ENCODE results near the gene MEIKIN.

DNA sequence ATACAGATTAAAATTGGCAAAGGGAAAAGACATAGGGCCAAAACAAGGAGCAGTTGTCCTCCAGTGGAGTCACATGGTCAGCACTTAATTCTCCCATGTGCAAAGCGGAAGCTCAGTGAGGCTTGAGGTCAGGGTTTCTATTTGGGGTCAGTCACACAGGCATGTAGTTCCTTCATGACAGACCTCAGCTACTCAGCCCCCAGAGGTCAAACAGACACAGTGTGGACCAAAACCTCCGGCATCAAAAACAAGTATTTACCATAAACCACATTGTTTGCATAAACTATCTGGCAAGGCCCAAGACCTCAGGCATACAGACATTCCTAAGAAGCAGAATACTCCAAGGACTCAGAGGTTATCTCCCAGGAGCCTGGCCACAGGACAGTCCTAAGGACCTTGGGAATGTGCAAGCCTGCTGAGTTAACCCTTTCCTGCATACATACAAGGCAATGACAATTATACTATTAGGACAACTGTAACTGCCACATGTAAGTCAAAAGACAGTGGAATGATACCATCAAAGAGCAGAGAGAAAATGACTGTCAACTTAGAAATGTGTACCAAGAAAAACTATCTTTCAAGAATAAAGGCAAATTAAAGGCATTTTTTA is 120.0 kb downstream of the MEIKIN start:
- TF ChIP-seq TAF1 (IDR thresholded peaks at IDR 0.05; ENCODE audit: borderline replicate concordance, insufficient read depth, low read length) (no peak), POLR2AphosphoS5 (IDR thresholded peaks at IDR 0.05; ENCODE audit: low read depth, low read length) (no peak), SIN3A (IDR thresholded peaks at IDR 0.05; ENCODE audit: borderline replicate concordance, insufficient read depth, low read length) (no peak), FOXP2 (optimal IDR thresholded peaks at IDR 0.05; ENCODE audit: borderline replicate concordance, extremely low read depth, extremely low read length, insufficient read depth) (no peak)
- TF ChIP-seq, protein P1, sequence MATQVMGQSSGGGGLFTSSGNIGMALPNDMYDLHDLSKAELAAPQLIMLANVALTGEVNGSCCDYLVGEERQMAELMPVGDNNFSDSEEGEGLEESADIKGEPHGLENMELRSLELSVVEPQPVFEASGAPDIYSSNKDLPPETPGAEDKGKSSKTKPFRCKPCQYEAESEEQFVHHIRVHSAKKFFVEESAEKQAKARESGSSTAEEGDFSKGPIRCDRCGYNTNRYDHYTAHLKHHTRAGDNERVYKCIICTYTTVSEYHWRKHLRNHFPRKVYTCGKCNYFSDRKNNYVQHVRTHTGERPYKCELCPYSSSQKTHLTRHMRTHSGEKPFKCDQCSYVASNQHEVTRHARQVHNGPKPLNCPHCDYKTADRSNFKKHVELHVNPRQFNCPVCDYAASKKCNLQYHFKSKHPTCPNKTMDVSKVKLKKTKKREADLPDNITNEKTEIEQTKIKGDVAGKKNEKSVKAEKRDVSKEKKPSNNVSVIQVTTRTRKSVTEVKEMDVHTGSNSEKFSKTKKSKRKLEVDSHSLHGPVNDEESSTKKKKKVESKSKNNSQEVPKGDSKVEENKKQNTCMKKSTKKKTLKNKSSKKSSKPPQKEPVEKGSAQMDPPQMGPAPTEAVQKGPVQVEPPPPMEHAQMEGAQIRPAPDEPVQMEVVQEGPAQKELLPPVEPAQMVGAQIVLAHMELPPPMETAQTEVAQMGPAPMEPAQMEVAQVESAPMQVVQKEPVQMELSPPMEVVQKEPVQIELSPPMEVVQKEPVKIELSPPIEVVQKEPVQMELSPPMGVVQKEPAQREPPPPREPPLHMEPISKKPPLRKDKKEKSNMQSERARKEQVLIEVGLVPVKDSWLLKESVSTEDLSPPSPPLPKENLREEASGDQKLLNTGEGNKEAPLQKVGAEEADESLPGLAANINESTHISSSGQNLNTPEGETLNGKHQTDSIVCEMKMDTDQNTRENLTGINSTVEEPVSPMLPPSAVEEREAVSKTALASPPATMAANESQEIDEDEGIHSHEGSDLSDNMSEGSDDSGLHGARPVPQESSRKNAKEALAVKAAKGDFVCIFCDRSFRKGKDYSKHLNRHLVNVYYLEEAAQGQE (IDR thresholded peaks at IDR 0.05; ENCODE audit: insufficient read depth in 1 of 2, low read depth in 2 of 2, low read length in 2 of 2), result no peak
